Caki2 (cell line): Measurements from ENCODE around the gene IQCB1. TPM values are rescaled to one million over a fixed set of nuclear protein-coding genes. Genes with fewer than 3 reads are reported as not detected.
"Not testable (repeated sequence)": the region's sequence is repeated elsewhere in the genome, so short reads cannot be mapped to it uniquely, and the experiment has no call there.

Experiments
- DNase-seq: peaks from one replicate; pipeline ENCODE4 v3.0.0-alpha.2; 2015; ENCODE audit warnings: low read depth
- in situ Hi-C: cut with HindIII; loops from 2 replicates; pipeline ENCODE4 v1.10.0; 2016; ENCODE audit warnings: low sequenced_read_pairs, low pct_unique_long_range_greater_than_20kb, mixed read lengths
- total RNA-seq: library from RNA; depleted of rRNA; stranded (reverse); fragments of >200 nt; shearing (Covaris generic); gene quantifications from 2 replicates; pipeline ENCODE4 v1.2.3, GENCODE V29; 2014; ENCODE audit warnings: low replicate concordance

Gene IQCB1
- total RNA-seq, 1 experiment from 2014 or later, result 13.6 TPM

GRCh38 chr3:121757087-121757811 lies 77.6 kb downstream of the IQCB1 start:
- in situ Hi-C loops, result no loop called here
- no peak for DNase-seq

- in situ Hi-C loops, result no loop called here
- no peak for DNase-seq
Measured at GRCh38 chr3:121752772-121753171, 82.1 kb downstream of the IQCB1 start.

GRCh38 chr3:121752261-121752660 lies 82.6 kb downstream of the IQCB1 start:
- no peak for DNase-seq
- in situ Hi-C loops, result no loop called here

GRCh38 chr3:121750087-121750415 lies 84.8 kb downstream of the IQCB1 start:
- in situ Hi-C loops, result no loop called here
- no peak for DNase-seq

GRCh38 chr3:121749276-121750086 lies 85.4 kb downstream of the IQCB1 start, which contains the start of gene GOLGB1:
Gene GOLGB1, minus strand, starts transcription at chr3:121749741. Its CDS starts 18,770 bp downstream, at chr3:121730971.
- in situ Hi-C loops, result no loop called here

GRCh38 chr3:121748680-121749275 lies 86.1 kb downstream of the IQCB1 start:
- in situ Hi-C loops, result no loop called here

More at GRCh38 chr3:121749276-121750086, 85.4 kb downstream of the IQCB1 start, which contains the start of gene GOLGB1:
- peak; percentile 98 for DNase-seq

GRCh38 chr3:121747976-121748375 lies 86.9 kb downstream of the IQCB1 start:
- in situ Hi-C loops, result no loop called here
- no peak for DNase-seq

More at GRCh38 chr3:121748680-121749275, 86.1 kb downstream of the IQCB1 start:
- no peak for DNase-seq

GRCh38 chr3:121743106-121743505 lies 91.8 kb downstream of the IQCB1 start:
- DNase-seq, in situ Hi-C loops: not testable (repeated sequence)

- in situ Hi-C loops, result no loop called here
- DNase-seq, result no peak
Measured at GRCh38 chr3:121740896-121741295, 94.0 kb downstream of the IQCB1 start.

- in situ Hi-C loops, result no loop called here
Measured at GRCh38 chr3:121739902-121740301, 95.0 kb downstream of the IQCB1 start.

GRCh38 chr3:121737644-121738043 lies 97.2 kb downstream of the IQCB1 start:
- in situ Hi-C loops, result no loop called here
- DNase-seq, result no peak

More at GRCh38 chr3:121739902-121740301, 95.0 kb downstream of the IQCB1 start:
- DNase-seq, result no peak

- in situ Hi-C loops, result no loop called here
- no peak for DNase-seq
Measured at GRCh38 chr3:121736112-121736511, 98.7 kb downstream of the IQCB1 start.

GRCh38 chr3:121735047-121735696 lies 99.7 kb downstream of the IQCB1 start:
- no peak for DNase-seq
- in situ Hi-C loops, result no loop called here

GRCh38 chr3:121730940-121731687 lies 103.7 kb downstream of the IQCB1 start:
- in situ Hi-C loops, result no loop called here

GRCh38 chr3:121724130-121724529 lies 110.7 kb downstream of the IQCB1 start:
- in situ Hi-C loops, result no loop called here
- DNase-seq, result no peak

More at GRCh38 chr3:121730940-121731687, 103.7 kb downstream of the IQCB1 start:
- no peak for DNase-seq

- DNase-seq, result no peak
- in situ Hi-C loops, result no loop called here
Measured at GRCh38 chr3:121723485-121723884, 111.4 kb downstream of the IQCB1 start.

GRCh38 chr3:121722411-121722810 lies 112.4 kb downstream of the IQCB1 start:
- no peak for DNase-seq
- in situ Hi-C loops, result no loop called here

- in situ Hi-C loops, result no loop called here
- no peak for DNase-seq
Measured at GRCh38 chr3:121720163-121720562, 114.7 kb downstream of the IQCB1 start.
